Panc1 (cell line): ENCODE data around the gene ST6GAL2. TPM values are rescaled to one million over a fixed set of nuclear protein-coding genes. Genes with fewer than 3 reads are reported as not detected.

ENCODE experiments used
- ATAC-seq: fragments of 200-7000 bp; cut with Tn5 transposase; 2 replicates; pipeline ENCODE4 v1.9.1; 2020; ENCODE audit warnings: mild to moderate bottlenecking, moderate library complexity
- BruUV-seq: library from RNA; stranded (reverse); fragments of 400-500 nt; replicated peaks from 2 replicates; lab custom pipeline; 2021; lab: Mats Ljungman, UMichigan
- CTCF ChIA-PET: fragments of 300-600 bp; sonication (Branson Sonifier 250); formaldehyde crosslinking; loops from one replicate; lab custom pipeline; 2022; ENCODE audit warnings: antibody characterized with exemption; lab: Charles Lee
- POLR2A ChIA-PET: fragments of 300-600 bp; sonication (Branson Sonifier 250); formaldehyde crosslinking; loops from one replicate; lab custom pipeline; 2022; ENCODE audit warnings: antibody characterized with exemption; lab: Charles Lee
- DNase-seq: peaks from one replicate; pipeline ENCODE4 v3.0.0-alpha.2; 2010; ENCODE audit warnings: low read depth, low spot score
- H3K27ac ChIP-seq: 2 replicates; pipeline ENCODE4 v1.5.1; 2011; ENCODE audit warnings: mild to moderate bottlenecking, low read length, inconsistent platforms
- H3K27me3 ChIP-seq: fragments of 200-500 bp; sonication (Bioruptor generic); 2 replicates; pipeline ENCODE4 v1.6.0; 2014; ENCODE audit warnings: low read length, inconsistent platforms; ENCODE audit not compliant: control insufficient read depth, insufficient read depth
- H3K36me3 ChIP-seq: fragments of 200-500 bp; sonication (Bioruptor generic); 2 replicates; pipeline ENCODE4 v1.5.1; 2014; ENCODE audit warnings: inconsistent platforms, mild to moderate bottlenecking, low read length, moderate library complexity; ENCODE audit not compliant: control insufficient read depth, insufficient read depth
- H3K4me1 ChIP-seq: 2 replicates; pipeline ENCODE4 v1.5.1; 2011; ENCODE audit warnings: inconsistent platforms, mild to moderate bottlenecking, low read length, moderate library complexity; ENCODE audit not compliant: control insufficient read depth, insufficient read depth
- H3K4me3 ChIP-seq, 2 experiments: 2 replicates each; pipeline ENCODE4 v1.5.1; 2011 to 2012; ENCODE audit warnings: low read depth in 2 of 2, low read length in 2 of 2, mild to moderate bottlenecking in 2 of 2, inconsistent platforms in 1 of 2, moderate library complexity in 1 of 2
- H3K9me3 ChIP-seq: fragments of 200-500 bp; sonication (Bioruptor generic); 2 replicates; pipeline ENCODE4 v1.5.1; 2014; ENCODE audit warnings: low read depth, mild to moderate bottlenecking, inconsistent platforms, low read length, moderate library complexity; ENCODE audit not compliant: control insufficient read depth, insufficient read depth
- POLR2AphosphoS5 ChIP-seq: IDR thresholded peaks from 2 replicates; pipeline ENCODE4 v1.6.1; 2012; ENCODE audit warnings: mild to moderate bottlenecking, low read depth, low read length, moderate library complexity
- SIN3A ChIP-seq: IDR thresholded peaks from 2 replicates; pipeline ENCODE4 v1.6.1; 2012; ENCODE audit warnings: low read depth, mild to moderate bottlenecking, low read length, moderate library complexity, borderline replicate concordance; ENCODE audit not compliant: insufficient read depth
- TCF7L2 ChIP-seq: IDR thresholded peaks from 2 replicates; pipeline ENCODE4 v1.6.1; 2011; ENCODE audit warnings: mild to moderate bottlenecking, low read depth, low read length, inconsistent platforms
- in situ Hi-C: cut with HindIII; loops from 2 replicates; pipeline ENCODE4 v1.10.0; 2016; ENCODE audit warnings: low sequenced_read_pairs, low pct_unique_long_range_greater_than_20kb
- intact Hi-C: fragments of 100-400 bp; cut with micrococcal nuclease; formaldehyde crosslinking; loops from one replicate; pipeline ENCODE4 v1.10.0; 2022; ENCODE audit not compliant: unreplicated experiment
- total RNA-seq: library from RNA; stranded (reverse); gene quantifications from one replicate; pipeline ENCODE4 v1.2.1, GENCODE V29; 2021; ENCODE audit not compliant: unreplicated experiment
- TF ChIP-seq, protein P1 (sequence below): fragments of 450-650 bp; IDR thresholded peaks from 2 replicates; pipeline ENCODE4 v1.5.1; 2017; ENCODE audit warnings: mild to moderate bottlenecking
- TF ChIP-seq, protein P2 (sequence below), 2 experiments: IDR thresholded peaks; 2 replicates each; pipeline ENCODE4 v1.6.1; 2011 to 2012; ENCODE audit warnings: low read depth in 2 of 2, control low read depth in 1 of 2, low read length in 1 of 2, mild to moderate bottlenecking in 1 of 2, moderate library complexity in 1 of 2; ENCODE audit not compliant: insufficient read depth in 1 of 2

The ST6GAL2 gene
- total RNA-seq, 1 experiment from 2014 or later, result not detected

DNA sequence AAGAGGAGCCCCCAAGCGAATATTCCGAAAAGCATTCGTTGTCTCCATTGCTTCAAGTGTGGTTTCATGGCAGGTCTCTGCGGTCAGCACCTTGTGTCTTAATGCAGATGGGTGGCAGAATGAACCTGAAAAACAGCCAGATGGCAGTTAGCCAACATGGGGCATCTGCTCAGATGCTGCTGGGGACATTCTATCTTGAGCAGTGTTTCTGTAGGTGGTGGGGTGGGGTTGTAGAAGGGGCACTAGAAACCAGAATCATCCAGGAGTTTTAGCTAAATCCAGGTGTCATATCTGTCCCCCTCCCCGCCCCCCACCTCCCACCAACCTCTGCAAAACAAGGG is 42.1 kb downstream of the ST6GAL2 start:
- POLR2A ChIA-PET, result no interaction called here

DNA sequence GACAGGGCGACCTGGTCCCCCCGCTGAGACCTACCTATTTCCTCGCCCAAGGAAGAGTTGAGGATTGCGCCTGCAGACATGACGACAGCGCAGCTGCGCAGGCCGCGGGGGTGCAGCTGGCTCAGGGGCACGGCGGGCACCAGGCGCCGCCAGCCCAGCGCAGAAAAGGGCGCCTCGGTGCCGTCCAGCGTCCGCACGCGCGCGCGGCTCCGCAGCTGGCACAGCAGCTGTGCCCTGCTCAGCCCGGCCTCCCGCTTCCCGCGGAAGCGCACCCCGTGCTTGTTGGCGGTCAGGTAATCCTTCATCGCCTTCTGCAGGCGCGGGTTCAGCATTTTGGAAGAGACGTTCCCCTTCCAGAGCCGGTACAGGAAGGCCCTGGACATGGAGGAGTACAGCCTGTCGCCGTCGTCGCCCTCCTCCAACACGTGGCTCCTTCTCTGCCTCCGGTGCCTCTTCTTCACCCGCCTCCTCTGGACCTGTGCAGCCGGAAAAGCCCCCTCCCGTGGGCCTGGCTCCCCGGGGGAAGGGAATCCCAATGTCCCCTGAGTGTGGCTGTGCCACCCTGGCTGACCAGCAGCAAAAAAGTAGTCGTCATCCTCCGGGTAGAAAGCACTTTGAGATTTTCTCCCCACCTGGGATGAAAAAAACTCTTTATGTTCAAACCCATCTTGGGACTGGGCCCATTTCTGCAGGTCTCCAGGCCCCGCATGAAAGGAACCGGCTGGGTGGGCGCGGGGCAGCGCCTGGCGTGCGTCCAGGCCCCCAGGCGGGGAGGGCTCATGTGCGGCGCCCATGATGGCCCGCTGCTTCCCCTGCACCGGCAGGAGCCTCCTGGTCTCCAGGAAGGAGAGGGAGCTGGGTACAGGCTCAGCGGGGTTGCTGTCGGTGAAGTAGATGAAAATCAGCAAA is 42.7 kb downstream of the ST6GAL2 start:
- no peak overlapping the region for H3K27ac ChIP-seq
- in situ Hi-C loops, result no loop called here
- TF ChIP-seq, protein P1, sequence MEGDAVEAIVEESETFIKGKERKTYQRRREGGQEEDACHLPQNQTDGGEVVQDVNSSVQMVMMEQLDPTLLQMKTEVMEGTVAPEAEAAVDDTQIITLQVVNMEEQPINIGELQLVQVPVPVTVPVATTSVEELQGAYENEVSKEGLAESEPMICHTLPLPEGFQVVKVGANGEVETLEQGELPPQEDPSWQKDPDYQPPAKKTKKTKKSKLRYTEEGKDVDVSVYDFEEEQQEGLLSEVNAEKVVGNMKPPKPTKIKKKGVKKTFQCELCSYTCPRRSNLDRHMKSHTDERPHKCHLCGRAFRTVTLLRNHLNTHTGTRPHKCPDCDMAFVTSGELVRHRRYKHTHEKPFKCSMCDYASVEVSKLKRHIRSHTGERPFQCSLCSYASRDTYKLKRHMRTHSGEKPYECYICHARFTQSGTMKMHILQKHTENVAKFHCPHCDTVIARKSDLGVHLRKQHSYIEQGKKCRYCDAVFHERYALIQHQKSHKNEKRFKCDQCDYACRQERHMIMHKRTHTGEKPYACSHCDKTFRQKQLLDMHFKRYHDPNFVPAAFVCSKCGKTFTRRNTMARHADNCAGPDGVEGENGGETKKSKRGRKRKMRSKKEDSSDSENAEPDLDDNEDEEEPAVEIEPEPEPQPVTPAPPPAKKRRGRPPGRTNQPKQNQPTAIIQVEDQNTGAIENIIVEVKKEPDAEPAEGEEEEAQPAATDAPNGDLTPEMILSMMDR, result no peak
- TF ChIP-seq SIN3A, result no peak
- TF ChIP-seq, protein P2, sequence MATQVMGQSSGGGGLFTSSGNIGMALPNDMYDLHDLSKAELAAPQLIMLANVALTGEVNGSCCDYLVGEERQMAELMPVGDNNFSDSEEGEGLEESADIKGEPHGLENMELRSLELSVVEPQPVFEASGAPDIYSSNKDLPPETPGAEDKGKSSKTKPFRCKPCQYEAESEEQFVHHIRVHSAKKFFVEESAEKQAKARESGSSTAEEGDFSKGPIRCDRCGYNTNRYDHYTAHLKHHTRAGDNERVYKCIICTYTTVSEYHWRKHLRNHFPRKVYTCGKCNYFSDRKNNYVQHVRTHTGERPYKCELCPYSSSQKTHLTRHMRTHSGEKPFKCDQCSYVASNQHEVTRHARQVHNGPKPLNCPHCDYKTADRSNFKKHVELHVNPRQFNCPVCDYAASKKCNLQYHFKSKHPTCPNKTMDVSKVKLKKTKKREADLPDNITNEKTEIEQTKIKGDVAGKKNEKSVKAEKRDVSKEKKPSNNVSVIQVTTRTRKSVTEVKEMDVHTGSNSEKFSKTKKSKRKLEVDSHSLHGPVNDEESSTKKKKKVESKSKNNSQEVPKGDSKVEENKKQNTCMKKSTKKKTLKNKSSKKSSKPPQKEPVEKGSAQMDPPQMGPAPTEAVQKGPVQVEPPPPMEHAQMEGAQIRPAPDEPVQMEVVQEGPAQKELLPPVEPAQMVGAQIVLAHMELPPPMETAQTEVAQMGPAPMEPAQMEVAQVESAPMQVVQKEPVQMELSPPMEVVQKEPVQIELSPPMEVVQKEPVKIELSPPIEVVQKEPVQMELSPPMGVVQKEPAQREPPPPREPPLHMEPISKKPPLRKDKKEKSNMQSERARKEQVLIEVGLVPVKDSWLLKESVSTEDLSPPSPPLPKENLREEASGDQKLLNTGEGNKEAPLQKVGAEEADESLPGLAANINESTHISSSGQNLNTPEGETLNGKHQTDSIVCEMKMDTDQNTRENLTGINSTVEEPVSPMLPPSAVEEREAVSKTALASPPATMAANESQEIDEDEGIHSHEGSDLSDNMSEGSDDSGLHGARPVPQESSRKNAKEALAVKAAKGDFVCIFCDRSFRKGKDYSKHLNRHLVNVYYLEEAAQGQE (IDR thresholded peaks at IDR 0.05; ENCODE audit: insufficient read depth in 1 of 2, low read depth in 2 of 2, low read length in 1 of 2), result no peak
- TF ChIP-seq POLR2AphosphoS5, result no peak
- no peak for TF ChIP-seq TCF7L2
- intact Hi-C loops, result no loop called here
- no peaks in the 10 kb centered on the region for H3K4me1 ChIP-seq
- BruUV-seq, result no TSS peak
- ATAC-seq (no peak), DNase-seq (no peak)
- H3K4me3 ChIP-seq, result no peak overlapping the region
- ChIA-PET CTCF (no interaction called here), POLR2A (no interaction called here)
- no peaks in the 10 kb centered on the region; the same call in 1 of the 2 replicates for H3K27me3 ChIP-seq
- no peaks in the 10 kb centered on the region for H3K36me3 ChIP-seq
- no peaks in the 10 kb centered on the region for H3K9me3 ChIP-seq

More for the DNA sequence above, 42.1 kb downstream of the ST6GAL2 start:
- intact Hi-C loops, result no loop called here
- no TSS peak for BruUV-seq
- no peak for ATAC-seq
- DNase-seq, result no peak
- in situ Hi-C loops, result no loop called here
- Histone ChIP-seq H3K27me3 (no peaks in the 10 kb centered on the region; the same call in 1 of the 2 replicates), H3K4me3 (no peak overlapping the region), H3K4me1 (no peaks in the 10 kb centered on the region), H3K36me3 (no peaks in the 10 kb centered on the region), H3K27ac (no peak overlapping the region), H3K9me3 (no peaks in the 10 kb centered on the region)
- TF ChIP-seq, protein P1, result no peak
- TF ChIP-seq, protein P2 (IDR thresholded peaks at IDR 0.05; ENCODE audit: insufficient read depth in 1 of 2, low read depth in 2 of 2, low read length in 1 of 2), result no peak
- TF ChIP-seq POLR2AphosphoS5 (no peak), TCF7L2 (no peak), SIN3A (no peak)
- CTCF ChIA-PET, result no interaction called here
